Embryonic facial prominence (tissue), 1 donor: Measurements from ENCODE around the gene FOXN4.

Experiments used
- DNase-seq: peaks from one replicate; pipeline ENCODE4 v3.0.0-alpha.2; 2016; ENCODE audit errors: extremely low spot score

Gene FOXN4

GRCh38 chr12:109259545-109259895, 49.6 kb downstream of the FOXN4 start:
- no peak for DNase-seq

- DNase-seq, result no peak
Measured at GRCh38 chr12:109258607-109259544, 50.2 kb downstream of the FOXN4 start.

- DNase-seq, result no peak
Measured at GRCh38 chr12:109258201-109258600, 50.9 kb downstream of the FOXN4 start.

GRCh38 chr12:109256011-109256410, 53.1 kb downstream of the FOXN4 start:
- no peak for DNase-seq

GRCh38 chr12:109255377-109255776, 53.7 kb downstream of the FOXN4 start:
- DNase-seq, result no peak

- DNase-seq, result no peak
Measured at GRCh38 chr12:109253913-109254544, 55.1 kb downstream of the FOXN4 start.

- no peak for DNase-seq
Measured at GRCh38 chr12:109252799-109253198, 56.3 kb downstream of the FOXN4 start.

GRCh38 chr12:109250523-109250922, 58.6 kb downstream of the FOXN4 start:
- peak; percentile 11 for DNase-seq

GRCh38 chr12:109247831-109248654, 61.0 kb downstream of the FOXN4 start:
- no peak for DNase-seq

- DNase-seq, result no peak
Measured at GRCh38 chr12:109246221-109246620, 62.9 kb downstream of the FOXN4 start.

- no peak for DNase-seq
Measured at GRCh38 chr12:109244073-109244472, 65.0 kb downstream of the FOXN4 start.

GRCh38 chr12:109241936-109242335, 67.1 kb downstream of the FOXN4 start:
- no peak for DNase-seq

GRCh38 chr12:109240365-109240764, 68.7 kb downstream of the FOXN4 start:
- no peak for DNase-seq

GRCh38 chr12:109239691-109240090, 69.4 kb downstream of the FOXN4 start:
- DNase-seq, result no peak

- DNase-seq, result no peak
Measured at GRCh38 chr12:109239179-109239578, 69.9 kb downstream of the FOXN4 start.

- DNase-seq, result no peak
Measured at GRCh38 chr12:109236257-109236656, 72.8 kb downstream of the FOXN4 start.

GRCh38 chr12:109234012-109234411, 75.1 kb downstream of the FOXN4 start:
- DNase-seq, result no peak

- no peak for DNase-seq
Measured at GRCh38 chr12:109232731-109233130, 76.4 kb downstream of the FOXN4 start.

GRCh38 chr12:109230193-109230592, 78.9 kb downstream of the FOXN4 start:
- DNase-seq, result no peak

- DNase-seq, result no peak
Measured at GRCh38 chr12:109228664-109229063, 80.4 kb downstream of the FOXN4 start.
